H1 (cell line): ENCODE results near the gene TMEM151B. TPM values are rescaled to one million over a fixed set of nuclear protein-coding genes. Genes with fewer than 3 reads are reported as not detected.

Source experiments
- EGR1 ChIP-seq: IDR thresholded peaks from 2 replicates; pipeline ENCODE4 v1.6.1; 2011; ENCODE audit warnings: low read depth, low read length, borderline replicate concordance
- SIRT6 ChIP-seq: IDR thresholded peaks from one replicate; pipeline ENCODE4 v1.7.1; 2012; ENCODE audit warnings: low read length, inconsistent platforms
- SP4 ChIP-seq: IDR thresholded peaks from 2 replicates; pipeline ENCODE4 v1.6.1; 2012; ENCODE audit warnings: low read length, inconsistent platforms
- TAF7 ChIP-seq: optimal IDR thresholded peaks from 2 replicates; pipeline ENCODE3; 2011; ENCODE audit warnings: low read depth, mild to moderate bottlenecking, inconsistent platforms, low read length, moderate library complexity, borderline replicate concordance
- TCF12 ChIP-seq: IDR thresholded peaks from 2 replicates; pipeline ENCODE4 v1.6.1; 2011; ENCODE audit warnings: low read depth, mild to moderate bottlenecking, low read length
- polyA plus RNA-seq, 7 experiments: library from polyadenylated mRNA; depleted of rRNA in 3 of 7; stranded (reverse) in 5 of 7; unstranded in 2 of 7; fragments of >200 nt in 5 of 7; fragments of 200-250 nt in 2 of 7; gene quantifications; 1 replicate in 5 of 7; 2 replicates in 1 of 7; 4 replicates in 1 of 7; pipeline versions ENCODE4 v1.2.1 to v1.2.3, GENCODE V29; 2011 to 2013; ENCODE audit warnings: missing spikeins in 2 of 7, mixed read lengths in 2 of 7
- total RNA-seq: library from RNA; stranded (reverse); fragmentation: NEBNext Ultra II Directional; extraction: Animal tissue kit (Norgen Biotek cat#: 25700); gene quantifications from 2 replicates; pipeline ENCODE4 v1.2.1, GENCODE V29; 2021
- TF ChIP-seq, protein P1 (sequence below): IDR thresholded peaks from 2 replicates; pipeline ENCODE4 v1.6.1; 2012; ENCODE audit warnings: low read length, inconsistent platforms

Gene TMEM151B
- total and polyA plus RNA-seq, 2 of the 8 experiments (the other 6 are each of a cell fraction or from before 2014, with no cell fraction given) = 8.0 to 15.5 TPM

DNA sequence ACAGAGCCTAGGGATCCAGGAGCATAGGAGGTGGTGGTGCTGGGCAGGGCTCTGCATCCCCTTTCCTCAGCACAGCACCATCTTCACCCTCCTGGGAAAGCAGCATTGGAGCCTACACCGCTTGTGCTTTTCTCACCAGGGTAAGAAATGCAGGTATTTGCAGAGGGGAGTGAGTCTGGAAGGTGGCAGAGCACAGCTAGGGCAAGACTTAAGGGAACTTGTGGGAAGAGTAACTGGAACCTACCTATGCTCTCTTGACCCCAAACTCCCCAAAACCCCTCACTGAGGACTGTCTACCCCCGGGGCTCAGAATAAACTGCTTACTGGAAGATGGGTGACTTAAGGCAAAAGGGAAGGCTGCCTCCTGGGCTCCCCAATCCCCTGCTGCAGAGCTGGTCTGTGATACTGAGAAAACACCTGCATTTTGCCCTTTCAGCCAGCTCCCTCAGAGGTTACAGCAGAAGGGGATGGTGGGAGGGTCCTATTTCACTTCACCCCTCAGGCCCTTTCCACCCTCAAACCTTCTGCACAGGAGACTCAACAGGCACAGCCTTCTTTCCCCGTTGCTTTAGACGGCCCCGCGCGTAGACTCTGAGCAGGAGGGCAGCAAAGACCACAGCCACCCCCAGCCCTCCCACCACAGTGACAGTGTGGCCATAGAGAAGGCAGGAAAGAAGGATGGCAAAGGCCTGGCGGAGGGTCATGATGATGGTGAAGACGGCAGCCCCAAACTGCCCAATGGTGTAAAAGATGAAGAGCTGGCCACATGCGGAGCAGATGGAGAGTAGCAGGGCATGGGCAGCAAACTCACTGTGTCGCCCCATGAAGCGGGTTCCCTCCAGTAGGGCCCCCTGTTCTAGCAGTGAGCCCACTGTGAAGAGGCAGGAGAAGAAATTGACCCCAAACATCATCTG lies 15.8 kb upstream of the TMEM151B start (continued):
- TF ChIP-seq, protein P1, sequence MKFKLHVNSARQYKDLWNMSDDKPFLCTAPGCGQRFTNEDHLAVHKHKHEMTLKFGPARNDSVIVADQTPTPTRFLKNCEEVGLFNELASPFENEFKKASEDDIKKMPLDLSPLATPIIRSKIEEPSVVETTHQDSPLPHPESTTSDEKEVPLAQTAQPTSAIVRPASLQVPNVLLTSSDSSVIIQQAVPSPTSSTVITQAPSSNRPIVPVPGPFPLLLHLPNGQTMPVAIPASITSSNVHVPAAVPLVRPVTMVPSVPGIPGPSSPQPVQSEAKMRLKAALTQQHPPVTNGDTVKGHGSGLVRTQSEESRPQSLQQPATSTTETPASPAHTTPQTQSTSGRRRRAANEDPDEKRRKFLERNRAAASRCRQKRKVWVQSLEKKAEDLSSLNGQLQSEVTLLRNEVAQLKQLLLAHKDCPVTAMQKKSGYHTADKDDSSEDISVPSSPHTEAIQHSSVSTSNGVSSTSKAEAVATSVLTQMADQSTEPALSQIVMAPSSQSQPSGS = peak; percentile 74; the same call in 1 of the 2 replicates
- TF ChIP-seq SIRT6 = peak; percentile 50
- TF ChIP-seq TCF12 = no peak
- TF ChIP-seq TAF7 = peak; percentile 45
- TF ChIP-seq SP4 = 0 out of 2 replicates have a peak, but pooled peaks have one; percentile 14
- 0 out of 2 replicates have a peak, but pooled peaks have one; percentile 17 for TF ChIP-seq EGR1
